Psoas muscle (tissue), 8 donors: ENCODE measurements around the gene PSMA7. TPM values are rescaled to one million over a fixed set of nuclear protein-coding genes. Genes with fewer than 3 reads are reported as not detected.

Experiments used
- ATAC-seq, 4 donors: fragments of 200-7000 bp; cut with Tn5 transposase; one replicate each; pipeline ENCODE4 v1.9.1; 2020; ENCODE audit warnings: moderate library complexity in 3 of 4, mild to moderate bottlenecking in 2 of 4
- DNase-seq, 2 donors: peaks; one replicate each; pipeline ENCODE4 v3.0.0-alpha.2; 2020
- H3K27ac ChIP-seq: fragments of 200-600 bp; one replicate; pipeline ENCODE4 v1.8.0; 2022
- H3K27me3 ChIP-seq, 3 donors: fragments of 200-600 bp in 1 of 3; one replicate each; pipeline versions ENCODE4 v1.6.1 to v1.8.0; 2013 to 2022; ENCODE audit warnings: low read length in 2 of 3, mild to moderate bottlenecking in 2 of 3, moderate library complexity in 1 of 3; ENCODE audit not compliant: insufficient read depth in 3 of 3
- H3K36me3 ChIP-seq, 2 donors: fragments of 200-600 bp in 1 of 2; one replicate each; pipeline versions ENCODE4 v1.6.1 to v1.8.0; 2013 to 2022; ENCODE audit warnings: low read depth in 1 of 2, mild to moderate bottlenecking in 1 of 2, moderate library complexity in 1 of 2; ENCODE audit not compliant: insufficient read depth in 1 of 2
- H3K4me1 ChIP-seq: fragments of 200-600 bp; one replicate; pipeline ENCODE4 v1.8.0; 2022
- H3K4me3 ChIP-seq: fragments of 200-600 bp; one replicate; pipeline ENCODE4 v1.8.0; 2022; ENCODE audit warnings: mild to moderate bottlenecking
- H3K9me3 ChIP-seq: fragments of 200-600 bp; one replicate; pipeline ENCODE4 v1.8.0; 2022
- WGBS, 3 donors: extraction: QIAGEN DNeasy Blood & Tissue Kit; methylation state at CpG; one replicate each; pipeline versions ENCODE4 v1.1.6 to v1.1.7; 2013; 5-methylcytosine and 5-hydroxymethylcytosine counted together
- intact Hi-C, 2 donors: fragments of 100-400 bp; cut with DNase I; formaldehyde crosslinking; loops; one replicate each; pipeline versions ENCODE4 v1.11.0 to v1.14.2; 2022
- polyA plus RNA-seq, 3 donors: library from polyadenylated mRNA; stranded (reverse); fragments of 200-250 nt; gene quantifications; one replicate each; pipeline ENCODE4 v1.2.3, GENCODE V29; 2013
- total RNA-seq, 4 donors: library from RNA; stranded (reverse); fragmentation: NEBNext Ultra II Directional in 2 of 4; extraction: Animal tissue kit (Norgen Biotek cat#: 25700) in 2 of 4; gene quantifications; one replicate each; pipeline versions ENCODE4 v1.2.1 to v1.2.4, GENCODE V29; 2021 to 2023
- TF ChIP-seq, protein P1 (sequence below): fragments of 200-600 bp; IDR thresholded peaks from one replicate; pipeline ENCODE4 v1.8.0; 2022; ENCODE audit warnings: antibody characterized with exemption
- donor health status: healthy with polysubstance abuse.
- donor health status: DM: no; HTN: no; CAD: no; lungs with moderate emphysema.
- donor health status: Bipolar disorder and iron deficiency.
- donor health status: healthy.
- donor health status: DM: yes; HTN: yes; CAD: no.
- donor health status: DM: no; HTN: no; CAD: no.
- donor health status: DM: no; HTN: no; CAD: no.
- donor health status: DM: yes; HTN: yes; CAD: no.

Gene PSMA7
- total and polyA plus RNA-seq, 7 donors = 307 to 1,146 (median 499) TPM

DNA sequence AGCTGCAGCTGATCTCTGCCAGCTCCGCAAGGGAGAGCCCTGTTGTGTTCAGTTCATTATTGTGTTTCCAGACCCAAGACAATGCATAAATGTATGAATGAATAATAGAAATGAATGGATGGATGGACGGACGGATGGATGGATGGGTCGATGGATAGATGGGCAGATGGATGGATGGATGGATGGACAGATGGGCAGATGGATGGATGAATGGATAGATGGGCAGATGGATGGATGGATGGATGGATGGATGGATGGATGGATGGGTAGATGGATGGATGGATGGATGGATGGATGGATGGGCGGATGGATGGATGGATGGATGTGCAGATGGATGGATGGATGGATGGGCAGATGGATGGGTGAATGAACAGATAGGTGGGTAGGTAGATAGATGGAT, 37.6 kb downstream of the PSMA7 start:
- no peak for DNase-seq
- no peak for ATAC-seq
- Histone ChIP-seq H3K4me3 (no peak overlapping the region), H3K9me3 (peaks cover 40% of the 10 kb centered on the region), H3K4me1 (no peaks in the 10 kb centered on the region), H3K36me3 (no peaks in the 10 kb centered on the region), H3K27ac (no peak overlapping the region), H3K27me3 (peaks cover 0 to 7% (median 0%) of the 10 kb centered on the region in 3 donors)
- 90 to 94% (median 93%) methylated on average over 5 of the region's 5 CpGs for WGBS, 3 donors
- TF ChIP-seq, protein P1, sequence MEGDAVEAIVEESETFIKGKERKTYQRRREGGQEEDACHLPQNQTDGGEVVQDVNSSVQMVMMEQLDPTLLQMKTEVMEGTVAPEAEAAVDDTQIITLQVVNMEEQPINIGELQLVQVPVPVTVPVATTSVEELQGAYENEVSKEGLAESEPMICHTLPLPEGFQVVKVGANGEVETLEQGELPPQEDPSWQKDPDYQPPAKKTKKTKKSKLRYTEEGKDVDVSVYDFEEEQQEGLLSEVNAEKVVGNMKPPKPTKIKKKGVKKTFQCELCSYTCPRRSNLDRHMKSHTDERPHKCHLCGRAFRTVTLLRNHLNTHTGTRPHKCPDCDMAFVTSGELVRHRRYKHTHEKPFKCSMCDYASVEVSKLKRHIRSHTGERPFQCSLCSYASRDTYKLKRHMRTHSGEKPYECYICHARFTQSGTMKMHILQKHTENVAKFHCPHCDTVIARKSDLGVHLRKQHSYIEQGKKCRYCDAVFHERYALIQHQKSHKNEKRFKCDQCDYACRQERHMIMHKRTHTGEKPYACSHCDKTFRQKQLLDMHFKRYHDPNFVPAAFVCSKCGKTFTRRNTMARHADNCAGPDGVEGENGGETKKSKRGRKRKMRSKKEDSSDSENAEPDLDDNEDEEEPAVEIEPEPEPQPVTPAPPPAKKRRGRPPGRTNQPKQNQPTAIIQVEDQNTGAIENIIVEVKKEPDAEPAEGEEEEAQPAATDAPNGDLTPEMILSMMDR = no peak
- intact Hi-C loops = no loop called here

DNA sequence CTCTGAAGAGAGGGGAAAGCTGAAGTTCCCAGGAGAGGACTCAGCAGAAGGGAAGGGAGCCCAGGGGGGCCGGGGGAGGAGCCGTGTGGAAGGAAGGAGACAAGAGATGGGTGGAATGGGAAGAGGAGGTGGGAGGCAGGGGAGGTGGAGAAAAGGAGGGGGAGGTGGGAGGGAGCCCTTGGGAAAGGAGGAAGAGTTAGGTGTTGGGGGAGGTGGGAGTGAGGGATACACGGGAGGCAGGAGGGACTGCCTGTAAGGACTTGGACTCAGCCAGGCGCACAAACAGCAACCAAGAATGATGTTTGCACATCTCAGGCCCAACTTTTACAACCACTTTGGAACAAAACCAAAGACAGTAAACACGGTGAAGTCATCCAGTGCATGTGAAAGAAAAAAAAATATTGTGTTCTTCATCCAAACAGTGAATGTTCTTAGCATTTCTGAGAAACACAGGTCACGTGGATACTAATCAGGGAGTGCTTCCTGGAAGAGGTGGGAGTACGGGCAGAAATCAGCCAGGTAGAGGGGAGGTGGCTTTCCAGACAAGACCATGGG, 38.3 kb downstream of the PSMA7 start:
- H3K4me1 ChIP-seq = no peaks in the 10 kb centered on the region
- 35 to 46% (median 39%) methylated on average over 7 of the region's 7 CpGs for WGBS, 3 donors
- DNase-seq (no peak), ATAC-seq (no peak)
- peaks cover 0 to 7% (median 0%) of the 10 kb centered on the region in 3 donors for H3K27me3 ChIP-seq
- intact Hi-C loops = no loop called here
- peaks cover 35% of the 10 kb centered on the region for H3K9me3 ChIP-seq
- no peak overlapping the region for H3K4me3 ChIP-seq
- H3K27ac ChIP-seq = no peak overlapping the region
- TF ChIP-seq, protein P1 = no peak
- H3K36me3 ChIP-seq = no peaks in the 10 kb centered on the region

DNA sequence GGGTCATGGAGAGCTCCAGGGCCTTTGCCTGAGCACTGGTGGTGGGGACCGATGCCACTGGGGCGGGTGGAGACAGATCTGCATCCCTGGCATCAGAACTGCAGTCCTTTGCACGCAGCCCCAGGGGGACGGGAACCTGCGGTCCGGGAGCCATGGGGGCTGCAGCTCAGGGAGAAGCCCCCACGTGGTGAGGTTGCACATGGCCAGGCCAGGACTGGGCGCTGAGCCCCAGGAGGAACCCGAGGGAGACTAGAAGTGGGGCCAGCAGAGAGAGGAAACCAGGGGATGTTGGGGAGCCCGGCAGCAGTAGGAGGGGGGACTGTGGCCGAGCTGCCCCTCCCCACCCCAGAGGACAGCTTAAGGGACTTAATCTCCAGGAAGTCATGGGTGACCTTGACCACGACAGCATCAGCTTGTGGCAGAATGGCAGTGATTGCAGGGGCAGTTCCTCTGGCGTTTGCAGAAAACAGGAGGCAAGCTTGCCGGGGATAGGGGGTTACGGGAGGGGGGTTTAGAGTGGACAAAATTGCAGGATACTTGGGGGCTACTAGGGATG, 38.9 kb downstream of the PSMA7 start:
- peaks cover 0 to 7% (median 0%) of the 10 kb centered on the region in 3 donors for H3K27me3 ChIP-seq
- H3K4me1 ChIP-seq = no peaks in the 10 kb centered on the region
- no peak for ATAC-seq
- TF ChIP-seq, protein P1 = no peak
- no peak overlapping the region for H3K27ac ChIP-seq
- intact Hi-C loops = no loop called here
- no peaks in the 10 kb centered on the region for H3K36me3 ChIP-seq
- 36 to 50% (median 39%) methylated on average over 15 of the region's 15 CpGs for WGBS, 3 donors
- peaks cover 30% of the 10 kb centered on the region for H3K9me3 ChIP-seq
- DNase-seq = no peak
- no peak overlapping the region for H3K4me3 ChIP-seq

DNA sequence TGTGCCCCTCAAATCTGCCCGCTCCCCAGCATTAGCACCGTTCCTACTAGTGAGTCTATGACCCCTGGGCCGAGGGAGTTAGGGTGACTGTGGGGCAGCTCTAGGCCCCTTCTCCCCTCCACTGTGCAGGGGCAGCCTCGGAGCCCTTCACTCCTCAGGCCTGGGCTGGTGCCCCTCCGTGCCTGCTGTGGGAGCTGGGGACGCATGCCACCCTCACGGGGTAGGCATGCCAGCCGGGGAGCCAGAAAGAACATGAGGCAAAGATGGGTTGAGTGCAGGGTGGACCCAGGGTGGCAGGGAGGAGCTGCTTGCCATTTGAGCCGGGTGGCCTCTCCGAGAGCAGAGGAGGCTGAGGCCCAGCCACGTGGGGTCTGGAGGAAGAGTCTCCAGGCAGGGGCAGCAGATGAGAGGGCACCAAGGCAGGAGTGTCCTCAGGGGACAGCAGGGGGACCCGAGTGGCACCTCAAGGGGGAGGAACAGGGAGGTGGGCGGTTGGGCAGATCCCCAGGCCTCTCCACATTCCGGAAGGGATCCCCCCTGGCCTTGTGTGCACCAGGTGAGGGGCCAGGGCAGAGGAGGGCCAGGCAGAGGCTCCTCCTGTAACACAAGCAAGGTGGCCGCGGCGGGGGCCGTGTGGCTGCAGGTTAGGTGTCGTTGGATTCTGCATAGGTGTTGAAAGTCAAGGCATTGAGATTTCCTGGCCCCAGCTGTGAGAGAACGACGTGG, 39.5 kb downstream of the PSMA7 start:
- H3K4me3 ChIP-seq = no peak overlapping the region
- H3K9me3 ChIP-seq = peaks cover 23% of the 10 kb centered on the region
- peaks cover 0 to 7% (median 0%) of the 10 kb centered on the region in 3 donors for H3K27me3 ChIP-seq
- no peak for ATAC-seq
- no peaks in the 10 kb centered on the region for H3K36me3 ChIP-seq
- 66 to 78% (median 68%) methylated on average over 21 of the region's 21 CpGs for WGBS, 3 donors
- DNase-seq = no peak
- TF ChIP-seq, protein P1 = no peak
- H3K27ac ChIP-seq = no peak overlapping the region
- intact Hi-C loops = no loop called here
- H3K4me1 ChIP-seq = no peaks in the 10 kb centered on the region
